ENCODE results near the gene CD180.

CD180 gene

GRCh38 chr5:67160985-67161384 lies 35.6 kb downstream of the CD180 start:
- DNase-seq (ENCODE audit: low read depth) = no peak

GRCh38 chr5:67160272-67160671 lies 36.3 kb downstream of the CD180 start:
- no peak for DNase-seq (ENCODE audit: low read depth)

- no peak for DNase-seq (ENCODE audit: low read depth)
Measured at GRCh38 chr5:67156976-67157583, 39.5 kb downstream of the CD180 start.

GRCh38 chr5:67154556-67155206 lies 41.9 kb downstream of the CD180 start:
- DNase-seq (ENCODE audit: low read depth) = no peak

GRCh38 chr5:67153292-67153691 lies 43.3 kb downstream of the CD180 start:
- DNase-seq (ENCODE audit: low read depth) = no peak

- DNase-seq (ENCODE audit: low read depth) = no peak
Measured at GRCh38 chr5:67152400-67152799, 44.2 kb downstream of the CD180 start.

- no peak for DNase-seq (ENCODE audit: low read depth)
Measured at GRCh38 chr5:67149951-67150523, 46.6 kb downstream of the CD180 start.

- no peak for DNase-seq (ENCODE audit: low read depth)
Measured at GRCh38 chr5:67149057-67149950, 47.3 kb downstream of the CD180 start.

- DNase-seq (ENCODE audit: low read depth) = no peak
Measured at GRCh38 chr5:67147760-67148159, 48.8 kb downstream of the CD180 start.

- DNase-seq (ENCODE audit: low read depth) = no peak
Measured at GRCh38 chr5:67146981-67147380, 49.6 kb downstream of the CD180 start.

GRCh38 chr5:67146574-67146973 lies 50.0 kb downstream of the CD180 start:
- DNase-seq (ENCODE audit: low read depth) = no peak

- DNase-seq (ENCODE audit: low read depth) = no peak
Measured at GRCh38 chr5:67144183-67144639, 52.4 kb downstream of the CD180 start.

- DNase-seq (ENCODE audit: low read depth) = no peak
Measured at GRCh38 chr5:67143549-67143948, 53.0 kb downstream of the CD180 start.

GRCh38 chr5:67142816-67143215 lies 53.8 kb downstream of the CD180 start:
- no peak for DNase-seq (ENCODE audit: low read depth)

GRCh38 chr5:67141644-67142043 lies 55.0 kb downstream of the CD180 start:
- DNase-seq (ENCODE audit: low read depth) = no peak

GRCh38 chr5:67140413-67140812 lies 56.2 kb downstream of the CD180 start:
- no peak for DNase-seq (ENCODE audit: low read depth)

GRCh38 chr5:67139030-67139429 lies 57.6 kb downstream of the CD180 start:
- DNase-seq (ENCODE audit: low read depth) = no peak

- DNase-seq (ENCODE audit: low read depth) = no peak
Measured at GRCh38 chr5:67135381-67135984, 61.1 kb downstream of the CD180 start.

- DNase-seq (ENCODE audit: low read depth) = no peak
Measured at GRCh38 chr5:67133776-67134175, 62.8 kb downstream of the CD180 start.

GRCh38 chr5:67133217-67133616 lies 63.4 kb downstream of the CD180 start:
- no peak for DNase-seq (ENCODE audit: low read depth)

- DNase-seq (ENCODE audit: low read depth) = no peak
Measured at GRCh38 chr5:67129768-67130167, 66.8 kb downstream of the CD180 start.

Data from non-pigmented ciliary epithelial cell (primary cell).